Neural progenitor cell (in vitro differentiated cells): Measurements from ENCODE around the gene CDK9.

ENCODE experiments used
- EZH2phosphoT487 ChIP-seq: fragments of 200-600 bp; sonication (generic); IDR thresholded peaks from 2 replicates; pipeline ENCODE4 v1.6.1; 2017; ENCODE audit warnings: antibody characterized with exemption
- TF ChIP-seq, protein P1 (sequence below): fragments of 200-600 bp; sonication (generic); IDR thresholded peaks from 2 replicates; pipeline ENCODE4 v1.5.1; 2017; ENCODE audit warnings: antibody characterized with exemption, mild to moderate bottlenecking

DNA sequence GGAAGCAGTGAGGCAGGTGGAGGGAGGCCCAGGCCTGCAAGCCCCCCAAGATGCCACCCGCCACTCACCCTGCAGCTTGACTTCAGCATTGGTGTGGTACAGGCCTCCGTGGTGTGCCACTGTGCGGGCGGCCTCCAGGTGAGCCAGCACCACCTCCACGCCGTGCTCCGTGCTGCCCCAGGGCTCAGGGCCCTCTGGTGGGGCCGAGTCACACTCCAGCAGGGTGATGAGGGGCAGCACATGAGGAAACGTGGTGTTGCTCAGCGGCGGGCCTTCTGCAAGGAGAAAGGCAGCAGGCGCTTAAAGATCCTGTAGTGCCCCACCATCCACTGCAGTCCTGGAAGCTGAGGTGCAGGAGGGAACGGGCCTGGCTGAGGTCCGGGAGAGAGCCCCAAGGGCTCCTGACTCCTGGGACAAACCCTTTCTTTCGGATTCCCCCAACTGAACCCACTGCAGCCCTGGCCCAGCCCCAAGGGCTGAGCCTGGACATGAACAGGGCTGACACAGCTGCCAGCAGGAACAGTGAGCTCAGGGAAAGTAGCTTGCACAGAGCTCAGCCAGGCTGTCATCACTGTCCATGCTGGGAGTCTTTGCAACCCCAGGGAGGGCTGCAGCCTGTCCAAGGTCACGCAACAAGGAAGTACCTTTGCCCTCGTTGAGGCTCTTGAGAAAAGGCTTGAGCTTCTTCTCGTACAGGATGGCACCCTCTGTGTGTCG lies 46.1 kb upstream of the CDK9 start:
- TF ChIP-seq, protein P1, sequence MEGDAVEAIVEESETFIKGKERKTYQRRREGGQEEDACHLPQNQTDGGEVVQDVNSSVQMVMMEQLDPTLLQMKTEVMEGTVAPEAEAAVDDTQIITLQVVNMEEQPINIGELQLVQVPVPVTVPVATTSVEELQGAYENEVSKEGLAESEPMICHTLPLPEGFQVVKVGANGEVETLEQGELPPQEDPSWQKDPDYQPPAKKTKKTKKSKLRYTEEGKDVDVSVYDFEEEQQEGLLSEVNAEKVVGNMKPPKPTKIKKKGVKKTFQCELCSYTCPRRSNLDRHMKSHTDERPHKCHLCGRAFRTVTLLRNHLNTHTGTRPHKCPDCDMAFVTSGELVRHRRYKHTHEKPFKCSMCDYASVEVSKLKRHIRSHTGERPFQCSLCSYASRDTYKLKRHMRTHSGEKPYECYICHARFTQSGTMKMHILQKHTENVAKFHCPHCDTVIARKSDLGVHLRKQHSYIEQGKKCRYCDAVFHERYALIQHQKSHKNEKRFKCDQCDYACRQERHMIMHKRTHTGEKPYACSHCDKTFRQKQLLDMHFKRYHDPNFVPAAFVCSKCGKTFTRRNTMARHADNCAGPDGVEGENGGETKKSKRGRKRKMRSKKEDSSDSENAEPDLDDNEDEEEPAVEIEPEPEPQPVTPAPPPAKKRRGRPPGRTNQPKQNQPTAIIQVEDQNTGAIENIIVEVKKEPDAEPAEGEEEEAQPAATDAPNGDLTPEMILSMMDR: no peak
- TF ChIP-seq EZH2phosphoT487: no peak
